Lower leg skin (tissue), 4 donors: ENCODE results near the gene ST14. TPM values are rescaled to one million over a fixed set of nuclear protein-coding genes. Genes with fewer than 3 reads are reported as not detected.
"Not testable (repeated sequence)": the region's sequence is repeated elsewhere in the genome, so short reads cannot be mapped to it uniquely, and the experiment has no call there.

ENCODE experiments used
- DNase-seq, 2 donors: peaks; one replicate each; pipeline ENCODE4 v3.0.0-alpha.2; 2019; ENCODE audit warnings: low spot score in 2 of 2
- H3K4me3 ChIP-seq: fragments of 200-600 bp; sonication (generic); 2 replicates; pipeline ENCODE4 v1.5.1; 2017; ENCODE audit warnings: mild to moderate bottlenecking, low read depth; ENCODE audit not compliant: poor library complexity, severe bottlenecking
- POLR2A ChIP-seq, 2 donors: fragments of 450-650 bp; IDR thresholded peaks; one replicate each; pipeline ENCODE4 v1.6.1; 2016 to 2017; ENCODE audit warnings: antibody characterized with exemption in 2 of 2, mild to moderate bottlenecking in 1 of 2, moderate library complexity in 1 of 2
- WGBS, 2 donors: methylation state at CpG; one replicate each; pipeline ENCODE4 v1.1.5; 2018; 5-methylcytosine and 5-hydroxymethylcytosine counted together
- intact Hi-C: fragments of 100-400 bp; cut with DNase I; formaldehyde crosslinking; loops from one replicate; pipeline ENCODE4 v1.15.0; 2023; ENCODE audit warnings: low total_unique reads
- total RNA-seq, 4 donors: library from RNA; depleted of rRNA; stranded (reverse); fragments of >200 nt; gene quantifications; one replicate each; pipeline ENCODE4 v1.1.0, GENCODE V29; 2016
- TF ChIP-seq, protein P1 (sequence below), 3 donors: fragments of 450-650 bp; IDR thresholded peaks; one replicate each; pipeline ENCODE4 v1.5.1; 2016; ENCODE audit warnings: antibody characterized with exemption in 3 of 3, mild to moderate bottlenecking in 3 of 3, moderate library complexity in 2 of 3

ST14 gene
- total RNA-seq, 4 donors from 2014 or later, result 75.4 to 107 (median 87.1) TPM

DNA sequence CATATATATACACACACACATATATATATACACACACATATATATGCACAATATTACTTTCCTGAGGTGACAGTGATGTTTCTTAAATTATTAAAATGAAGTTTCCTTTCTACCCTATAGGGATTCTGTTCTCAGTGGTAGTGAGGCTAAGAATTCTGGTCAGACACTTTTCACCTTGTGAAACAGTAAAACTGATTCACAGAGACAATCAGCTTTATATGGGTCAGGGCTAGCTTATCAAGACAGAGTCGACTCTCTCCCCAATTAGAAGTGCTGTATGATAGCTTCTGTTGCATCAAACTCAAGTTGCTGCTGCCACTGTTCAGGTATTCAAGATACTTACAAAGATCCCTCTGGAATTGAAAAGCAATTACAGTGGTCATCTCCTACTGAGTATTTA is 86.7 kb downstream of the ST14 start:
- 68 to 82% methylated on average over 1 of the region's 1 CpG for WGBS, 2 donors

DNA sequence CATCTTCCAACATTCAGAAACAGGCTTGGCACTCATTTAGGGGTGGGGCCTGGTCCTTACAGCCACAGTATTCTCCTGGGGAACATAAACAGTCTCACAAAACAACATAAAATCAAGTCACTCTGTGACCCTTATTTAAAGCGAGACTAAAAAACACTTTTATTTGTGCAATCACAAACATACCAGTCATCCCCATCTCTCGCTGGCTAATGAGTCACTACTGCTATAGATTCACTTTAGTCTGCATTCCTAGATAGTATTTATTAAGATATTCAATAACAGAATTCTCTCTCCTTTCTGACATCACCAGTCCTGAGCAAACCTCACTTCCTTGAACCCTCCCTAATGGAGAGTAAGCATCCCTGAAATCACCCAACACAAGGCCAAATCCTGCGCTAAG is 87.2 kb downstream of the ST14 start:
- intact Hi-C loops, result no loop called here
- WGBS, 2 donors, result 76 to 81% methylated on average over 3 of the region's 3 CpGs
- TF ChIP-seq POLR2A (IDR thresholded peaks at IDR 0.05), result no peak
- TF ChIP-seq, protein P1, sequence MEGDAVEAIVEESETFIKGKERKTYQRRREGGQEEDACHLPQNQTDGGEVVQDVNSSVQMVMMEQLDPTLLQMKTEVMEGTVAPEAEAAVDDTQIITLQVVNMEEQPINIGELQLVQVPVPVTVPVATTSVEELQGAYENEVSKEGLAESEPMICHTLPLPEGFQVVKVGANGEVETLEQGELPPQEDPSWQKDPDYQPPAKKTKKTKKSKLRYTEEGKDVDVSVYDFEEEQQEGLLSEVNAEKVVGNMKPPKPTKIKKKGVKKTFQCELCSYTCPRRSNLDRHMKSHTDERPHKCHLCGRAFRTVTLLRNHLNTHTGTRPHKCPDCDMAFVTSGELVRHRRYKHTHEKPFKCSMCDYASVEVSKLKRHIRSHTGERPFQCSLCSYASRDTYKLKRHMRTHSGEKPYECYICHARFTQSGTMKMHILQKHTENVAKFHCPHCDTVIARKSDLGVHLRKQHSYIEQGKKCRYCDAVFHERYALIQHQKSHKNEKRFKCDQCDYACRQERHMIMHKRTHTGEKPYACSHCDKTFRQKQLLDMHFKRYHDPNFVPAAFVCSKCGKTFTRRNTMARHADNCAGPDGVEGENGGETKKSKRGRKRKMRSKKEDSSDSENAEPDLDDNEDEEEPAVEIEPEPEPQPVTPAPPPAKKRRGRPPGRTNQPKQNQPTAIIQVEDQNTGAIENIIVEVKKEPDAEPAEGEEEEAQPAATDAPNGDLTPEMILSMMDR (IDR thresholded peaks at IDR 0.05), result no peak
- H3K4me3 ChIP-seq, result no peak overlapping the region
- DNase-seq, result no peak

More for the DNA sequence above, 86.7 kb downstream of the ST14 start:
- no peak for DNase-seq
- TF ChIP-seq, protein P1 (IDR thresholded peaks at IDR 0.05), result no peak
- no peak for TF ChIP-seq POLR2A (IDR thresholded peaks at IDR 0.05)
- no peak overlapping the region for H3K4me3 ChIP-seq
- intact Hi-C loops, result no loop called here

DNA sequence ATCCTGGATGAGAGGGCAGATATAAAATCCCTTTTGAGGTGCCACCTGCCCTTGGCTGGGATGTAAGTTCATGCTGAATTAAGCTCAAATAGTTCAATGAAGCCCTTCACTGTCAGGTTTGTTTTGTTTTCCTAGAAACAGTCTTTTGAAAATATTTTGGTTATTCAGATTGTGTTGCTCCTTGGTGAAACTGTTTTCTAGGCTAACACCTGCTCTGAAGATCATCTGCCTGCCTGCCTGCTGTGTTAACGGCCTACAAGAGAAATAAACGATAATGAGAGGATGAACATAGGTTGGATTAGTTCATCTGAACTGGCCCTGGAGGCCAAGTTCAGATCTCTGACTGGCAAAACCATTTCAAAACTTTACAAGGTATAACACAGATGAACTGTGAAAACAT is 87.7 kb downstream of the ST14 start:
- intact Hi-C loops, result no loop called here
- H3K4me3 ChIP-seq, result no peak overlapping the region
- WGBS, 2 donors, result 73 to 85% methylated on average over 2 of the region's 2 CpGs
- no peak for TF ChIP-seq POLR2A (IDR thresholded peaks at IDR 0.05)
- TF ChIP-seq, protein P1 (IDR thresholded peaks at IDR 0.05), result no peak
- no peak for DNase-seq

DNA sequence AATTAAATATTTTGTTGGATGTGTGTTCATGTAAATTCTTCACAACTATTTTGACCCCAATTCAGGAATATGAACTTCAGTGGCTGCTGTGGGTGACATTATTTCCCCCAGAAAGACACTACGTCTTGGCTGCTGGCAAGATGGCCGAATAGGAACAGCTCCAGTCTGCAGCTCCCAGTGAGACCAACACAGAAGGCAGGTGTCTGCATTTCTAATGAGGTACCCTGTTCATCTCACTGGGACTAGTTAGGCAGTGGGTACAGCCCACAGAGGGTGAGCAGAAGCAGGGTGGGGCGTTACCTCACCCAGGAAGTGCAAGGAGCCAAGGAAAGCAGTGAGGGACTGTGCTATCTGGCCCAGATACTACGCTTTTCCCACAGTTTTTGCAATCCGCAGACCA is 89.8 kb downstream of the ST14 start:
- WGBS, 2 donors, result 94 to 96% methylated on average over 5 of the region's 5 CpGs
- intact Hi-C loops, result no loop called here
- TF ChIP-seq, protein P1 (IDR thresholded peaks at IDR 0.05), result no peak
- TF ChIP-seq POLR2A (IDR thresholded peaks at IDR 0.05), result no peak
- H3K4me3 ChIP-seq, result no peak overlapping the region
- DNase-seq, result no peak

DNA sequence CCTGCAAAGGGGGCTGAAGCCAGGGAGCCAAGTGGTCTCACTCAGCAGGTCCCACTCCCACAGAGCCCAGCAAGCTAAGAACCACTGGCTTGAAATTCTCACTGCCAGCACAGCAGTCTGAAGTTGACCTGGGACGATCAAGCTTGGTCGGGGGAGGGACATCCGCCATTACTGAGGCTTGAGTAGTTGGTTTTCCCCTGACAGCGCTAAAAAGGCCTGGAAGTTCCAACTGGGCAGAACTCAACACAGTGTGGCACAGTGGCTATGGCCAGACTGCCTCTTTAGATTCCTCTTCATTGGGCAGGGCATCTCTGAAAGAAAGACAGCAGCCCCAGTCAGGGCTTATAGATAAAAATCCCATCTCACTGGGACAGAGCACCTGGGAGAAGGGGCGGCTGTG is 90.3 kb downstream of the ST14 start:
- DNase-seq, H3K4me3 ChIP-seq, intact Hi-C loops: not testable (repeated sequence)
- 92 to 95% methylated on average over 4 to 5 of the region's 5 CpGs for WGBS, 2 donors

DNA sequence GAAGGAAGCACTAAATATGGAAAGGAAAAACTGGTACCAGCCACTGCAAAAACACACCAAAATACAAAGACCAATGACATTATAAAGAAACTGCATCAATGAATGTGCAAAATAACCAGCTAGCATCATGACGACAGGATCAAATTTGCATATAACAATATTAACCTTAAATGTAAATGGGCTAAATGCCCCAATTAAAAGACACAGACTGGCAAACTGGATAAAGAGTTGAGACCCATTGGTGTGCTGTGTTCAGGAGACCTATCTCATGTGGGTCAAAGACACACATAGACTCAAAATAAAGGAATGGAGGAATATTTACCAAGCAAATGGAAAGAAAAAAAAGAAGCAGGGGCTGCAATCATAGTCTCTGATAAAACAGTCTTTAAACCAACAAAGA is 92.2 kb downstream of the ST14 start:
- H3K4me3 ChIP-seq, intact Hi-C loops, DNase-seq: not testable (repeated sequence)
- 94 to 100% methylated on average over 1 of the region's 1 CpG for WGBS, 2 donors

Other genes with a start within 250 kb of the ST14 start
- 10 to 100 TPM in 2 of 4 donors, 1 to 10 TPM in 2; 6.7 to 13.0 (median 9.1) TPM for gene PRDM10, start 156.9 kb upstream of the ST14 start, total RNA-seq
- 100 to 1,000 TPM; 125 to 226 (median 158) TPM for gene APLP2, start 89.9 kb upstream of the ST14 start, total RNA-seq
- gene ZBTB44, start 155.1 kb downstream of the ST14 start, total RNA-seq, result 10 to 100 TPM; 35.8 to 52.7 (median 45.7) TPM